Inflammatory macrophage treated with lipopolysaccharide for 4 hours (primary cell): Measurements from ENCODE around the gene SCN1B.

ENCODE experiments used
- DNase-seq: peaks from one replicate; pipeline ENCODE4 v3.0.0-alpha.2; 2020

Gene SCN1B

DNA sequence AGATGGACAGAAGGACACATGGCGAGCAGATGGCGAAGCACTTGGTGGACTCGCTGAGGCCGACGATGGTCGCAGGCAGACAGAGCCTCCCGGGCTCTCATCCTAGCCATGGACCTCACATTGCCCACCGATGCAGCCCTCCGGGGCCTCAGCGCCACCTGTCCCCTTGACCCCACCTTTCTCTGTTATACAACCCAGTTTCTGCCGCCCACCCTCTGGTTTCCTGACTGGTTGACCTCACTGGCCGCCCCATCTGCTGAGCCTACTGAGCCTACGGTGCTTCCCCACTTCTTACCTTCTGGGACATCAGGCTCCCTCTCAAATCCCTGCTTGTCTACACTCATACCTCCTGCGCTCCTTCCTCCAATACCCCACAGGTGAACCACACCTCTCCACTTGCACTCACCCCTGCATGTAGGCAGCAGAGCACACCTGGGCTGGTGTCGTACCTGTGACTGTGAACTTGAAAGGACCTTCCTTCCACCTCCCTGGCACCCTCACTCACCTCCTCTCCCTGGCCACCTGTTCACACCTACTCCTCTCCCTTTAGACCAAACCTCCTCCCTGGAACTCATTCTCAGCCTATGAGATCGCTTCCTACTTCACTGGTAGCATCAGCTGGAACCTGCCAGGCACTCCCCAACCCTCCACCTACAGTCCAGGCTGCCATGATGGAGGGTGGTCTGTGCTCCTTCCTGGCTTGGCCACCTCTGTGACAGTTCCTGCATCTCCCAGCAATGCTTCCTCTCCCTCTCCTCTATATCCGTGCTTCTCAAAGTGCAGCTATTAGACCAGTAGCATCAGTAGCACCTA is 47.3 kb downstream of the SCN1B start:
- DNase-seq: no peak

DNA sequence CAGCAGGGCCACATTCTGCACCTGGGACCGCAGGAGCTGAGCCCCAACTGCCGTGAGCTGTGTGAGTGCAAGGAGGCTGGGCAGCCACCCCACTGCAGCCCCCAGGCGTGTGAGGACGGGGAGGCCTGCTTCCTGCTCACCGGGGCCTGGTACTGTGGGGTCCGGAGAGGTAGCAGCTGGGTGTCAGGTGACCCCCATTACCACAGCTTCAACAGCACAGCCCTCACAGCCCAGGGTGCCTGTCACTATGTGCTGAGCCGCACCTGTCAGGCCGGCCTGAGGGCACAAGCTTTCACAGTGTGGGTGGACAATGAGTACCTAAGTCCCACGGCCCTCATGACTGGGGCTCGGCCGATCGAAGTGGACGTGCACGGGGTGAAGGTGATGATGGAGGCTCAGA is 49.6 kb downstream of the SCN1B start:
- no peak for DNase-seq

DNA sequence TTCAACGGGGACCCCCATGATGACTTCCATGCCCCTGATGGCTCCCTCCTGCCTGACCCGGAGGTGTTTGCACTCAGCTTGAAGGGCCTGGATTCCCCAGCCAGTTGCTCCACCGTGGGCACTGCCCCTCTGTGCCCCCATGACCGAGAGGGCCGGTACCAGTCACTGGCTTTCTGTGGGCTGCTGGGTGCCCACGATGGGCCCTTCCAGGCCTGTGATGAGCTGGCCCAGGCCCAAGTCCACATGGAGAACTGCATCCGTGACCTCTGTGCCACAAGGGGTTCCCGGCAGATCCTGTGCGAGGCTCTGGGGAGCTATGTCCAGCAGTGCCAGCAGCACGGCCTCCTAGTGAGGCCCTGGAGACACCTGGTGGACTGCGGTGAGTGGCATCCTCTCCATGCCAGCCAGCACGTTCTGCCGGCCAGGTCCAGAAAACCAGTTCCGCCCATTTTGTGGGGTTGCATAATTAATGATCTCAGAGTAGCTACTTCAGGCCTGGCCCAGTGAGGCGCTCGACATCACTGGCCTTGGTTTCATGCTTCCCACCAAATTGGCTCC is 50.4 kb downstream of the SCN1B start:
- DNase-seq: no peak

DNA sequence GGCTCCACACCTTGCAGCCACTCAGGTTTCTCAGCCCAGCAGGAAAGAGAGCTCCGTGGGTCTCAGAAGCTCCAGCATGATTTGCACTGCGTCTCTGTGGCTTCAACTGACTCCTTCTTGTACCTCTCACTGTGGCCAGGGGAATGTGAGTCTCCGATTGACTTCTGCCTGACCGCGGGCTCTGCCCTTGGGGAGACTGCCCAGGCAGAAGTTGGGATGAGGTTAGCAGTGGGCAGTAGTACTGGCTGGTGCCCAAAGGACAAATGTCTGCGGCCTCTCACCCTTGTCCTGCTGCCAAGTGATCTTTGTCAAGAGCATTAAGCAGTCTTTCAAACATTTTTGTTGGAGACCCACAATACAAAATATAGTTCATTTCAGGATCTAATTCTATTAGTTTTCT is 50.9 kb downstream of the SCN1B start:
- DNase-seq: no peak

DNA sequence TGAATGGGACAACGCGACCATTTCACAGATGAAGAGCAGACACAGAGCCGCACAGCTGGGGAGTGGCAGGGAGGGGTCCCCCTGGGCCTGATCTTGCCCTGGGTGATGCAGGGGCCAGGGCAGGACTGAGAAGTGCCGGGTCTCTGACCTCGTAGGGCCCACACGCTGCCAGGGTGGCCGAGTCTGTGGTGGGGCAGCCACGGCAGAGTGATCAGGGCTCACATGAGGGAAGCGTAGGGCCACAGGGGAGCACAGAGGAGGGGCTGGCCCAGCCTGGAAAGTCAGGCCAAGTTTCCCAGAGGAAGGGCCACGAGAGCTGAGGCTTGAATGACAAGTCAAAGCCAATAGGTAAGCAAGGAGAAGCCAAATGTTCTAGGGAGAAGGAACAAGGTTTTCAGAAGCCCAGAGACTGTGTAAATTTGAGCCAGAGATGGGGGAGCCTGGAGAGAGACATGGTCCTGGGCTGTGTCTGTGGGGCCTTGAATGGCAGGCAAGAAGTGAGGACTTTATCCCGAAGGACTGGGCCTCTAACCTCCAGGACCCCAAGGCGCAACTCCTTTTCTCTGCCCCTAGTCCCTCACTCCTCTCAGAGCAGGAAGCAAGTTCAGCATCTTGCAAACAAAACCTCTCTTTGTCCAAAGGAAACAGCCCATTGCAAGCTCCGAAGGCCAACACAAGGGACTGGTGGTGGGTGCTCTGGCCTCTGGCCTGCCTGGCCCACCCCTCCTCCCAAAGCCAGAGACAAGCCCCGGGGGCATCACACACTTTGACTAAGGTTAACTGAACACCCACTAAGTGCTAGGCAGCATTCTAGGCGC is 53.6 kb downstream of the SCN1B start:
- DNase-seq: no peak

DNA sequence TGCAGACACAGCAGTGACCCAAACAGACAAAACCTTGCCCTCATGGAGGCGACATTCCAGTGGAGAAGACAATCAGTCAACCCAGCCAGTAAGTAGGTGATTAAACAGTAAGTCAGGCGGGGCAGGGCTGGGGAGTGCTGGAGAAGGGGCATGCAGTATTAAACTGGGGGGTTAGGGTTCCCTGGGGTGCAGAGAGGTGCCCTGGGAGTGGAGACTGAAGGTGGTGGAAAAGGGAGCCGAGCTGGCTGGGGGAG is 54.2 kb downstream of the SCN1B start:
- no peak for DNase-seq

DNA sequence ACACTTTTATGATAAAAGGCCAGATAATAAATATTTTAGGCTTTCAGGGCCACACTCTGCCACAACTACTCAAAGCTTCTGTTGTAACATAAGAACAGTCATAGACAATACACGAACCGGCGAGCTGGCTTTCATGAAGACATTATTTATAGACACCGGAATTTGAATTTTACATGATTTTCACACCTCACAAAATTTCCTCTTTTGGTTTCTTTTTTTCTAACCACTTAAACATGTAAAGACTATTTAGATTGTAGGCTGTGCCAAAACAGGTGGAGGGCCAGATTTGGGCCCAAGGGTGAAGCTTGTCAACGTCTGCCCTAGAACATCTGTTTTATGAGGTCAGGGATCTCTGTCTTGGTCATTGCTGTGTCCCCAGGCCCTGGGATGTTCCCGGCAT is 55.7 kb downstream of the SCN1B start:
- no peak for DNase-seq

DNA sequence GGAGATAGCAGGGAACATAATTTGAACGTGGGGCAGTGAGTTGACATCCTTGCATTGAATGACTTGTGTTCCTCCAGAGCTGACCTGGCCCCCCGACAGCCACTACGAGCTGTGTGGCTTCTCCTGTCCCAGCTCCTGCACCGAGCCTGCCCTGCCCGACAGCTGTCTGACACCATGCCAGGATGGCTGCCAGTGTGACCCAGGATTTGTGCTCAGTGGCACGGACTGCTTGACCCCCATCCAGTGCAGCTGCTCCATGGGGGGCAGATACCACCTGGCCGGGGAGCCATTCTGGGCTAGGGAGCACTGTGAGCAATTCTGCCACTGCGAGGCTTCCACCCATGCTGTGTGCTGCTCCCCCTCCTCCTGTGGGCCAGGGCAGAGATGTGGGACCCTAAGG is 56.2 kb downstream of the SCN1B start:
- DNase-seq: no peak

- no peak for DNase-seq
Observed at GRCh38 chr19:35087393-35087792, 57.1 kb downstream of the SCN1B start.

DNA sequence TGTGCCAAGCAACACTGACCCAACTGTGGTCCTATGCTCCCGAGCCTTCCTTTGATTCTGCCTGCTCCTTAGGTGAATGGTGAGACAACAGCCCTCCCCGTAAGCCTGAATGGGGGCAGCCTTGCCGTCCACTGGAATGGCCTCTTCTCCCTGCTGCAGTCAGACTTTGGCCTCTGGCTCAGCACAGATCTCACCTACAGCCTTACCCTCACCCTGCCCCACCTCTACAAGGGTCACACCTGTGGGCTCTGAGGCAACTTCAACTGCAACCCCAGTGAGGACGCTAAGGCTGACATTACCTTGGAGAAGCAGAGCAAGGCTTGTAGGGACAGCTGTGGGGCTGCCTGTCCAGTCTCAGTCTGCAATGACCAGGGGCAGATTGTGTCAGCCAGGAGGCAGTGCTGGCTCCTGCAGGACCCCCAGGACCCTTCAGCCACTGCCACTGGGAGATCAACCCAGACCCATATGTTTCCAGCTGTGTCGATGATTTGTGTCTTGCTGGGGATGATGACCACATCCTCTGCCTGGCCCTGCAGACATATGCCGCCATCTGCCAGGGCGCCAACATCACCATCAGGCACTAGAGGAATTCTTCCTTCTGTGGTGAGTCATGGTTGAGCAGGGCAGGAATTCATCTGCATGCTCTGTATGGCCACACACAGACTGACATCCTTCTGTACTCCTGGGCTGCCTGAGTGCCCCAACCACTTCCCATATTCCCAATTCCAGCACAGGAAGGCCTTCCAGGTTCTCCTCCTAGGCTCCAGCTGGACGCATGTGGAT is 58.1 kb downstream of the SCN1B start:
- DNase-seq: no peak

DNA sequence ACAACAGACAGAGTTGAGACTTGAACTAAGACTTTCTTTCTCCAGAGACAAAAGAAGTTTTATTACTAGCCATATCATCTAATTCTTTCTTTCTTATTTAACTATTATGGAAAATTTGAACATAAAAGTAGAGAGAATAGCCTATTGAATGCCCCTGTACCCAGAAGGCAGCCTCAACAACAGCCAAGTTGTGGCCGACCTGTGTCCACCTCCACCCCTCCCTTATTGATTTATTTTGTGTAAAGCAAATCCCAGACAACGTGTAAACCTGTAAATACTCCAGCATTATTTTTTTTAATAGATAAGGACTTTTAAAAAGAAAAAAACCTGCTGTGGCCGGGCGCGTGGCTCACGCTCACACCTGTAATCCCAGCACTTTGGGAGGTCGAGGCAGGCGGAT is 59.3 kb downstream of the SCN1B start:
- DNase-seq: no peak
